H1 (cell line): ENCODE measurements around the gene SAG. TPM values are rescaled to one million over a fixed set of nuclear protein-coding genes. Genes with fewer than 3 reads are reported as not detected.

Experiments
- ASH2L ChIP-seq: fragments of 200-600, 300-600 bp; sonication (generic); IDR thresholded peaks from one replicate; pipeline ENCODE4 v1.7.1; 2017; ENCODE audit warnings: low read length
- CTCF ChIP-seq, 3 experiments: IDR thresholded peaks; 1 replicate in 2 of 3; 2 replicates in 1 of 3; pipeline versions ENCODE4 v1.5.1 to v1.6.1; 2011; ENCODE audit warnings: low read length in 3 of 3, mild to moderate bottlenecking in 3 of 3, inconsistent platforms in 2 of 3, low read depth in 1 of 3, moderate library complexity in 1 of 3; ENCODE audit not compliant: insufficient read depth in 1 of 3; ENCODE audit errors: control extremely low read depth in 1 of 3
- SIX5 ChIP-seq: IDR thresholded peaks from 2 replicates; pipeline ENCODE4 v1.6.1; 2011; ENCODE audit warnings: mild to moderate bottlenecking, low read depth, low read length
- SUZ12 ChIP-seq: fragments of 200-600 bp; sonication (generic); IDR thresholded peaks from 2 replicates; pipeline ENCODE4 v1.6.1; 2012; ENCODE audit warnings: mild to moderate bottlenecking, inconsistent platforms, low read length, moderate library complexity, mixed read lengths
- polyA plus RNA-seq, 7 experiments: library from polyadenylated mRNA; depleted of rRNA in 3 of 7; stranded (reverse) in 5 of 7; unstranded in 2 of 7; fragments of >200 nt in 5 of 7; fragments of 200-250 nt in 2 of 7; gene quantifications; 1 replicate in 5 of 7; 2 replicates in 1 of 7; 4 replicates in 1 of 7; pipeline versions ENCODE4 v1.2.1 to v1.2.3, GENCODE V29; 2011 to 2013; ENCODE audit warnings: missing spikeins in 2 of 7, mixed read lengths in 2 of 7
- total RNA-seq: library from RNA; stranded (reverse); fragmentation: NEBNext Ultra II Directional; extraction: Animal tissue kit (Norgen Biotek cat#: 25700); gene quantifications from 2 replicates; pipeline ENCODE4 v1.2.1, GENCODE V29; 2021

SAG gene
- total and polyA plus RNA-seq, 2 of the 8 experiments (the other 6 are each of a cell fraction or from before 2014, with no cell fraction given) = not detected

GRCh38 chr2:233353101-233353768 lies 45.6 kb downstream of the SAG start (continued):
- TF ChIP-seq CTCF (IDR thresholded peaks at IDR 0.05; ENCODE audit: control extremely low read depth in 1 of 3, insufficient read depth in 1 of 3, low read depth in 1 of 3, low read length in 3 of 3) (no peak), SIX5 (no peak), SUZ12 (no peak), ASH2L (no peak)
- TF ChIP-seq, all 59 proteins: peak for 0
